HepG2 (cell line): ENCODE measurements around the gene ACTL8. TPM values are rescaled to one million over a fixed set of nuclear protein-coding genes. Genes with fewer than 3 reads are reported as not detected.

Experiments used
- ATAC-seq: fragments of 200-7000 bp; cut with Tn5 transposase; 3 replicates; pipeline ENCODE4 v1.9.1; 2020; ENCODE audit warnings: mild to moderate bottlenecking, moderate library complexity
- BruUV-seq: library from RNA; stranded (reverse); fragments of 400-500 nt; replicated peaks from 2 replicates; lab custom pipeline; 2021; lab: Mats Ljungman, UMichigan
- CTCF ChIA-PET: fragments of 300-600 bp; formaldehyde crosslinking; extraction: SDS; loops from one replicate; lab custom pipeline; 2021; ENCODE audit warnings: low total read pairs, inconsistent platforms, low intra/inter-chr PET ratio; lab: Yijun Ruan, JAX
- POLR2A ChIA-PET: fragments of 350-600 bp; sonication (Branson Sonifier 250); formaldehyde crosslinking; loops from one replicate; lab custom pipeline; 2020; ENCODE audit warnings: antibody characterized with exemption, inconsistent platforms; lab: Yijun Ruan, JAX
- DNase-seq: peaks from one replicate; pipeline ENCODE4 v3.0.0-alpha.2; 2015; ENCODE audit warnings: low spot score
- FAIRE-seq: peaks from 3 replicates; lab custom pipeline; 2011; peaks lifted over from hg19 to GRCh38; lab: Jason Lieb, UNC
- H2AFZ ChIP-seq: one replicate; pipeline ENCODE4 v1.6.1; 2011; ENCODE audit warnings: low read length, inconsistent platforms
- H3K27ac ChIP-seq: fragments of 300-600 bp; 3 replicates; pipeline ENCODE4 v1.8.0; 2011; ENCODE audit warnings: mixed run types, mild to moderate bottlenecking, mixed read lengths, low read length, inconsistent platforms; ENCODE audit not compliant: insufficient read depth; ENCODE audit errors: extremely low read length
- H3K27me3 ChIP-seq, 2 experiments: fragments of 200-600 bp in 1 of 2; 2 replicates in 1 of 2; 3 replicates in 1 of 2; pipeline versions ENCODE4 v1.6.0 to v1.8.0; 2011; ENCODE audit warnings: low read length in 2 of 2, mild to moderate bottlenecking in 2 of 2, moderate library complexity in 2 of 2, inconsistent platforms in 1 of 2; ENCODE audit not compliant: insufficient read depth in 2 of 2, control insufficient read depth in 1 of 2
- H3K36me3 ChIP-seq, 2 experiments: fragments of 200-600 bp in 1 of 2; replicated peaks in 1 of 2; 2 replicates in 1 of 2; 3 replicates in 1 of 2; pipeline versions ENCODE4 v1.5.1 to v1.8.0; 2011; ENCODE audit warnings: low read length in 2 of 2, inconsistent platforms in 1 of 2; ENCODE audit not compliant: insufficient read depth in 2 of 2, control insufficient read depth in 1 of 2
- H3K4me1 ChIP-seq: 2 replicates; pipeline ENCODE4 v1.5.1; 2012; ENCODE audit warnings: low read length, inconsistent platforms; ENCODE audit not compliant: insufficient read depth
- H3K4me2 ChIP-seq: 2 replicates; pipeline ENCODE4 v1.6.0; 2011; ENCODE audit warnings: low read depth, low read length, inconsistent platforms
- H3K4me3 ChIP-seq, 3 experiments: fragments of 200-600 bp in 1 of 3; sonication (generic), shearing (Covaris generic) in 1 of 3; replicated peaks in 1 of 3; 2 replicates each; pipeline ENCODE4 v1.5.1; 2011 to 2016; ENCODE audit warnings: low read length in 3 of 3, inconsistent platforms in 2 of 3, low read depth in 2 of 3, mild to moderate bottlenecking in 2 of 3, control low read depth in 1 of 3, mixed read lengths in 1 of 3; ENCODE audit not compliant: insufficient read depth in 1 of 3
- H3K79me2 ChIP-seq: one replicate; pipeline ENCODE4 v1.6.1; 2011; ENCODE audit warnings: low read length, inconsistent platforms; ENCODE audit not compliant: insufficient read depth
- H3K9ac ChIP-seq: 2 replicates; pipeline ENCODE4 v1.6.0; 2011; ENCODE audit warnings: mild to moderate bottlenecking, low read depth, low read length, inconsistent platforms; ENCODE audit not compliant: insufficient read depth
- H3K9me3 ChIP-seq: 2 replicates; pipeline ENCODE4 v1.5.1; 2012; ENCODE audit warnings: mild to moderate bottlenecking, low read length
- H4K20me1 ChIP-seq: 2 replicates; pipeline ENCODE4 v1.6.0; 2011; ENCODE audit warnings: inconsistent platforms, mild to moderate bottlenecking, low read length, moderate library complexity; ENCODE audit not compliant: insufficient read depth
- CENPT ChIP-seq: sonication (generic); formaldehyde crosslinking; IDR thresholded peaks from 2 replicates; pipeline ENCODE4 v1.8.0; 2022; ENCODE audit warnings: low read depth, mild to moderate bottlenecking, moderate library complexity, missing genetic modification reagents
- HNRNPUL1 ChIP-seq: fragments of 200-400 bp; formaldehyde crosslinking; IDR thresholded peaks from 2 replicates; pipeline ENCODE4 v1.6.1; 2017; ENCODE audit warnings: low read depth, mild to moderate bottlenecking, low read length, moderate library complexity
- HOXA9 ChIP-seq: sonication (generic); formaldehyde crosslinking; IDR thresholded peaks from 2 replicates; pipeline ENCODE4 v1.8.1; 2022; ENCODE audit warnings: missing genetic modification reagents, mild to moderate bottlenecking, moderate library complexity, borderline replicate concordance
- SP1 ChIP-seq, 2 experiments: fragments of 450-650 bp in 1 of 2; sonication (generic) in 1 of 2; formaldehyde crosslinking in 1 of 2; IDR thresholded peaks; 2 replicates each; pipeline versions ENCODE4 v1.4.0 to v1.6.1; 2016 to 2020; ENCODE audit warnings: missing genetic modification reagents in 1 of 2
- SRY ChIP-seq: sonication (generic); formaldehyde crosslinking; IDR thresholded peaks from 2 replicates; pipeline ENCODE4 v1.8.0; 2022; ENCODE audit warnings: mild to moderate bottlenecking, missing genetic modification reagents
- STAT5B ChIP-seq: sonication (generic); formaldehyde crosslinking; IDR thresholded peaks from 2 replicates; pipeline ENCODE4 v1.4.0; 2020; ENCODE audit warnings: missing genetic modification reagents
- TEAD2 ChIP-seq: sonication (generic); formaldehyde crosslinking; IDR thresholded peaks from 2 replicates; pipeline ENCODE4 v1.9.0; 2021; ENCODE audit warnings: missing genetic modification reagents
- ZEB1 ChIP-seq: IDR thresholded peaks from 2 replicates; pipeline ENCODE4 v1.6.1; 2012; ENCODE audit warnings: mild to moderate bottlenecking, low read depth, inconsistent platforms; ENCODE audit not compliant: insufficient replicate concordance
- ZNF749 ChIP-seq: sonication (generic); formaldehyde crosslinking; IDR thresholded peaks from 2 replicates; pipeline ENCODE4 v1.8.0; 2022; ENCODE audit warnings: mild to moderate bottlenecking, missing genetic modification reagents, moderate library complexity, borderline replicate concordance
- WGBS: methylation state at CpG from one replicate; pipeline ENCODE4 v1.1.6; 2017; ENCODE audit warnings: low lambda C conversion rate; 5-methylcytosine and 5-hydroxymethylcytosine counted together
- in situ Hi-C: cut with HindIII; loops from 2 replicates; pipeline ENCODE4 v1.10.0; 2017; ENCODE audit warnings: low pct_unique_long_range_greater_than_20kb; ENCODE audit not compliant: extremely low pct_ligation_motif_present
- intact Hi-C: fragments of 100-400 bp; cut with micrococcal nuclease; formaldehyde crosslinking; loops from one replicate; pipeline ENCODE4 v1.10.0; 2022; ENCODE audit not compliant: unreplicated experiment
- polyA plus RNA-seq, 8 experiments: library from polyadenylated mRNA; depleted of rRNA in 3 of 8; stranded (reverse) in 7 of 8; unstranded in 1 of 8; fragments of >200 nt; fragmentation: Illumina TruSeq in 4 of 8; extraction: Trizol in 4 of 8; gene quantifications; 2 replicates each; pipeline versions ENCODE4 v1.2.1 to v1.2.3, GENCODE V29; 2011 to 2016; ENCODE audit warnings: low read depth in 4 of 8, missing spikeins in 1 of 8, mixed read lengths in 1 of 8; ENCODE audit not compliant: insufficient read depth in 1 of 8
- total RNA-seq, 5 experiments: library from RNA; depleted of rRNA; stranded (reverse); fragments of >200 nt; fragmentation: Illumina TruSeq; extraction: Trizol; gene quantifications; 2 replicates each; pipeline ENCODE4 v1.2.3, GENCODE V29; 2016; ENCODE audit warnings: low read depth in 1 of 5
- TF ChIP-seq, protein P1 (sequence below): sonication (generic); formaldehyde crosslinking; IDR thresholded peaks from 2 replicates; pipeline ENCODE4 v1.4.0; 2020; ENCODE audit warnings: missing genetic modification reagents
- TF ChIP-seq, protein P2 (sequence below): sonication (generic); formaldehyde crosslinking; IDR thresholded peaks from 2 replicates; pipeline ENCODE4 v1.5.0; 2020; ENCODE audit warnings: missing genetic modification reagents
- TF ChIP-seq, protein P3 (sequence below): sonication (generic); formaldehyde crosslinking; conservative IDR thresholded peaks from 2 replicates; pipeline ENCODE4 v1.4.0; 2020; ENCODE audit warnings: missing genetic modification reagents
- TF ChIP-seq, protein P4 (sequence below): IDR thresholded peaks from 2 replicates; pipeline ENCODE4 v1.6.1; 2018; ENCODE audit warnings: missing genetic modification reagents, mild to moderate bottlenecking, missing compliant biosample characterization
- TF ChIP-seq, protein P5 (sequence below): sonication (generic); formaldehyde crosslinking; IDR thresholded peaks from 2 replicates; pipeline ENCODE4 v1.8.0; 2022; ENCODE audit warnings: mild to moderate bottlenecking, missing genetic modification reagents, moderate library complexity

Gene ACTL8
- total and polyA plus RNA-seq, 2 of the 13 experiments (the other 11 are each of a cell fraction or from before 2014, with no cell fraction given) = 0.09 to 0.64 TPM

DNA sequence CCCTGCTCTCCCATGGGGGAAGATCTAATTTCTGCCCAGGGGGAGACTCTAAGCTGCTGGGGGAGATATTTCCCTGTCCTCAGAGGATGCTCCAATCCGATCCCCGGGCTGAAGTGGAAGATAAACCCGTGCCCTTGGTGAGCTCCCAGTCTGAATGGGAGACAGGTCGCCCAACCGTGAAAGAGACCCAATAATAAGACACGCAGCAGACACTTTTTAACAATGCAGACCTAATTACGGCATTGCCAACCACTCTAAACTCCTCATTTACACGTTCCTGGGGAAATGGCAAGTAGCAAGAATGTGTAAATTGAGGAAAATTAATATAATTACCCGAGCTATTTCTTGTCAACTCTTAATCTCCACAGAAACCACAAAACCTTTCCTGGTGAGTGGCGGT lies 48.7 kb upstream of the ACTL8 start:
- no peaks in the 10 kb centered on the region for H3K36me3 ChIP-seq
- intact Hi-C loops (loop anchor here (10.0 kb wide), 1 partner anchor 768 kb away; no protein-coding TSS in a partner anchor), in situ Hi-C loops (no loop called here)
- no peak overlapping the region for H3K9ac ChIP-seq
- no peak overlapping the region for H2AFZ ChIP-seq
- no peak for ATAC-seq
- BruUV-seq = no TSS peak
- peaks cover 5 to 45% of the 10 kb centered on the region in 2 experiments; a peak in 3 of 5 replicates for H3K27me3 ChIP-seq
- 30% methylated on average over 8 of the region's 10 CpGs for WGBS
- no peak overlapping the region for H3K27ac ChIP-seq
- CTCF ChIA-PET = no interaction called here
- TF ChIP-seq, protein P1, sequence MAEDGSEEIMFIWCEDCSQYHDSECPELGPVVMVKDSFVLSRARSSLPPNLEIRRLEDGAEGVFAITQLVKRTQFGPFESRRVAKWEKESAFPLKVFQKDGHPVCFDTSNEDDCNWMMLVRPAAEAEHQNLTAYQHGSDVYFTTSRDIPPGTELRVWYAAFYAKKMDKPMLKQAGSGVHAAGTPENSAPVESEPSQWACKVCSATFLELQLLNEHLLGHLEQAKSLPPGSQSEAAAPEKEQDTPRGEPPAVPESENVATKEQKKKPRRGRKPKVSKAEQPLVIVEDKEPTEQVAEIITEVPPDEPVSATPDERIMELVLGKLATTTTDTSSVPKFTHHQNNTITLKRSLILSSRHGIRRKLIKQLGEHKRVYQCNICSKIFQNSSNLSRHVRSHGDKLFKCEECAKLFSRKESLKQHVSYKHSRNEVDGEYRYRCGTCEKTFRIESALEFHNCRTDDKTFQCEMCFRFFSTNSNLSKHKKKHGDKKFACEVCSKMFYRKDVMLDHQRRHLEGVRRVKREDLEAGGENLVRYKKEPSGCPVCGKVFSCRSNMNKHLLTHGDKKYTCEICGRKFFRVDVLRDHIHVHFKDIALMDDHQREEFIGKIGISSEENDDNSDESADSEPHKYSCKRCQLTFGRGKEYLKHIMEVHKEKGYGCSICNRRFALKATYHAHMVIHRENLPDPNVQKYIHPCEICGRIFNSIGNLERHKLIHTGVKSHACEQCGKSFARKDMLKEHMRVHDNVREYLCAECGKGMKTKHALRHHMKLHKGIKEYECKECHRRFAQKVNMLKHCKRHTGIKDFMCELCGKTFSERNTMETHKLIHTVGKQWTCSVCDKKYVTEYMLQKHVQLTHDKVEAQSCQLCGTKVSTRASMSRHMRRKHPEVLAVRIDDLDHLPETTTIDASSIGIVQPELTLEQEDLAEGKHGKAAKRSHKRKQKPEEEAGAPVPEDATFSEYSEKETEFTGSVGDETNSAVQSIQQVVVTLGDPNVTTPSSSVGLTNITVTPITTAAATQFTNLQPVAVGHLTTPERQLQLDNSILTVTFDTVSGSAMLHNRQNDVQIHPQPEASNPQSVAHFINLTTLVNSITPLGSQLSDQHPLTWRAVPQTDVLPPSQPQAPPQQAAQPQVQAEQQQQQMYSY = no peak
- TF ChIP-seq, protein P2, sequence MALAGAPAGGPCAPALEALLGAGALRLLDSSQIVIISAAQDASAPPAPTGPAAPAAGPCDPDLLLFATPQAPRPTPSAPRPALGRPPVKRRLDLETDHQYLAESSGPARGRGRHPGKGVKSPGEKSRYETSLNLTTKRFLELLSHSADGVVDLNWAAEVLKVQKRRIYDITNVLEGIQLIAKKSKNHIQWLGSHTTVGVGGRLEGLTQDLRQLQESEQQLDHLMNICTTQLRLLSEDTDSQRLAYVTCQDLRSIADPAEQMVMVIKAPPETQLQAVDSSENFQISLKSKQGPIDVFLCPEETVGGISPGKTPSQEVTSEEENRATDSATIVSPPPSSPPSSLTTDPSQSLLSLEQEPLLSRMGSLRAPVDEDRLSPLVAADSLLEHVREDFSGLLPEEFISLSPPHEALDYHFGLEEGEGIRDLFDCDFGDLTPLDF = no peak
- TF ChIP-seq CENPT (CRISPR knock-in tag) (no peak), HNRNPUL1 (no peak), SRY (CRISPR knock-in tag) (no peak), ZEB1 (no peak), SP1 (IDR thresholded peaks at IDR 0.05) (no peak), SP1 (CRISPR knock-in tag; IDR thresholded peaks at IDR 0.05) (no peak), STAT5B (CRISPR knock-in tag) (no peak), TEAD2 (CRISPR knock-in tag) (no peak), HOXA9 (CRISPR knock-in tag) (no peak), ZNF749 (CRISPR knock-in tag) (no peak)
- TF ChIP-seq, protein P3, sequence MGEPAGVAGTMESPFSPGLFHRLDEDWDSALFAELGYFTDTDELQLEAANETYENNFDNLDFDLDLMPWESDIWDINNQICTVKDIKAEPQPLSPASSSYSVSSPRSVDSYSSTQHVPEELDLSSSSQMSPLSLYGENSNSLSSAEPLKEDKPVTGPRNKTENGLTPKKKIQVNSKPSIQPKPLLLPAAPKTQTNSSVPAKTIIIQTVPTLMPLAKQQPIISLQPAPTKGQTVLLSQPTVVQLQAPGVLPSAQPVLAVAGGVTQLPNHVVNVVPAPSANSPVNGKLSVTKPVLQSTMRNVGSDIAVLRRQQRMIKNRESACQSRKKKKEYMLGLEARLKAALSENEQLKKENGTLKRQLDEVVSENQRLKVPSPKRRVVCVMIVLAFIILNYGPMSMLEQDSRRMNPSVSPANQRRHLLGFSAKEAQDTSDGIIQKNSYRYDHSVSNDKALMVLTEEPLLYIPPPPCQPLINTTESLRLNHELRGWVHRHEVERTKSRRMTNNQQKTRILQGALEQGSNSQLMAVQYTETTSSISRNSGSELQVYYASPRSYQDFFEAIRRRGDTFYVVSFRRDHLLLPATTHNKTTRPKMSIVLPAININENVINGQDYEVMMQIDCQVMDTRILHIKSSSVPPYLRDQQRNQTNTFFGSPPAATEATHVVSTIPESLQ (CRISPR knock-in tag) = no peak
- TF ChIP-seq, protein P4, sequence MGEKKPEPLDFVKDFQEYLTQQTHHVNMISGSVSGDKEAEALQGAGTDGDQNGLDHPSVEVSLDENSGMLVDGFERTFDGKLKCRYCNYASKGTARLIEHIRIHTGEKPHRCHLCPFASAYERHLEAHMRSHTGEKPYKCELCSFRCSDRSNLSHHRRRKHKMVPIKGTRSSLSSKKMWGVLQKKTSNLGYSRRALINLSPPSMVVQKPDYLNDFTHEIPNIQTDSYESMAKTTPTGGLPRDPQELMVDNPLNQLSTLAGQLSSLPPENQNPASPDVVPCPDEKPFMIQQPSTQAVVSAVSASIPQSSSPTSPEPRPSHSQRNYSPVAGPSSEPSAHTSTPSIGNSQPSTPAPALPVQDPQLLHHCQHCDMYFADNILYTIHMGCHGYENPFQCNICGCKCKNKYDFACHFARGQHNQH (CRISPR knock-in tag) = no peak
- TF ChIP-seq, protein P5, sequence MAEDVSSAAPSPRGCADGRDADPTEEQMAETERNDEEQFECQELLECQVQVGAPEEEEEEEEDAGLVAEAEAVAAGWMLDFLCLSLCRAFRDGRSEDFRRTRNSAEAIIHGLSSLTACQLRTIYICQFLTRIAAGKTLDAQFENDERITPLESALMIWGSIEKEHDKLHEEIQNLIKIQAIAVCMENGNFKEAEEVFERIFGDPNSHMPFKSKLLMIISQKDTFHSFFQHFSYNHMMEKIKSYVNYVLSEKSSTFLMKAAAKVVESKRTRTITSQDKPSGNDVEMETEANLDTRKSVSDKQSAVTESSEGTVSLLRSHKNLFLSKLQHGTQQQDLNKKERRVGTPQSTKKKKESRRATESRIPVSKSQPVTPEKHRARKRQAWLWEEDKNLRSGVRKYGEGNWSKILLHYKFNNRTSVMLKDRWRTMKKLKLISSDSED (CRISPR knock-in tag) = no peak
- FAIRE-seq = no peak
- H3K4me3 ChIP-seq = no peak overlapping the region
- DNase-seq = no peak
- H3K4me1 ChIP-seq = peaks cover 10% of the 10 kb centered on the region
- H3K79me2 ChIP-seq = no peaks in the 10 kb centered on the region
- H3K4me2 ChIP-seq = no peak overlapping the region
- POLR2A ChIA-PET = no interaction called here
- no peaks in the 10 kb centered on the region for H3K9me3 ChIP-seq
- H4K20me1 ChIP-seq = 0 out of 2 replicates have a peak, but pooled peaks cover 5% of the 10 kb centered on the region
